Upper lobe of right lung (tissue), 1 donor: ENCODE measurements around the gene CD8A. TPM values are rescaled to one million over a fixed set of nuclear protein-coding genes. Genes with fewer than 3 reads are reported as not detected.

Source experiments
- ATAC-seq: fragments of 200-7000 bp; cut with Tn5 transposase; one replicate; pipeline ENCODE4 v1.9.1; 2020; ENCODE audit warnings: mild to moderate bottlenecking, moderate library complexity
- DNase-seq: peaks from one replicate; pipeline ENCODE4 v3.0.0-alpha.2; 2020
- H3K27ac ChIP-seq: fragments of 200-600 bp; one replicate; pipeline ENCODE4 v1.8.0; 2022
- H3K27me3 ChIP-seq: fragments of 200-600 bp; one replicate; pipeline ENCODE4 v1.8.0; 2022; ENCODE audit warnings: mild to moderate bottlenecking
- H3K36me3 ChIP-seq: fragments of 200-600 bp; one replicate; pipeline ENCODE4 v1.8.0; 2022
- H3K4me1 ChIP-seq: fragments of 200-600 bp; one replicate; pipeline ENCODE4 v1.8.0; 2022
- H3K4me3 ChIP-seq: fragments of 200-600 bp; one replicate; pipeline ENCODE4 v1.8.0; 2022; ENCODE audit warnings: mild to moderate bottlenecking
- H3K9me3 ChIP-seq: fragments of 200-600 bp; one replicate; pipeline ENCODE4 v1.8.0; 2022
- CTCF ChIP-seq: fragments of 200-600 bp; IDR thresholded peaks from one replicate; pipeline ENCODE4 v1.8.0; 2022; ENCODE audit warnings: antibody characterized with exemption
- intact Hi-C: fragments of 100-400 bp; cut with DNase I; formaldehyde crosslinking; loops from one replicate; pipeline ENCODE4 v1.11.0; 2022
- total RNA-seq: library from RNA; stranded (reverse); fragmentation: NEBNext Ultra II Directional; extraction: Animal tissue kit (Norgen Biotek cat#: 25700); gene quantifications from one replicate; pipeline ENCODE4 v1.2.1, GENCODE V29; 2021
- donor health status: DM: no; HTN: yes; CAD: no; lungs with severe emphysema.

The CD8A gene
- total RNA-seq, 1 donor from 2014 or later, result 7.4 TPM

GRCh38 chr2:86779971-86780370 lies 10.7 kb downstream of the CD8A start:
- ATAC-seq (no peak), DNase-seq (no peak)
- Histone ChIP-seq H3K27me3 (no peaks in the 10 kb centered on the region), H3K36me3 (peaks cover 6% of the 10 kb centered on the region), H3K27ac (no peak overlapping the region), H3K4me1 (no peaks in the 10 kb centered on the region), H3K9me3 (no peaks in the 10 kb centered on the region), H3K4me3 (no peak overlapping the region)
- no peak for TF ChIP-seq CTCF
- intact Hi-C loops, result no loop called here

- DNase-seq, result no peak
- no peak overlapping the region for H3K27ac ChIP-seq
- peaks cover 16% of the 10 kb centered on the region for H3K36me3 ChIP-seq
Observed at GRCh38 chr2:86778957-86779356, 11.8 kb downstream of the CD8A start.

GRCh38 chr2:86776532-86776931 lies 14.2 kb downstream of the CD8A start:
- no peak for DNase-seq
- no peak for TF ChIP-seq CTCF
- Histone ChIP-seq H3K4me1 (no peaks in the 10 kb centered on the region), H3K36me3 (peaks cover 41% of the 10 kb centered on the region), H3K9me3 (no peaks in the 10 kb centered on the region), H3K27me3 (no peaks in the 10 kb centered on the region), H3K27ac (no peak overlapping the region), H3K4me3 (no peak overlapping the region)
- intact Hi-C loops, result no loop called here
- no peak for ATAC-seq

More at GRCh38 chr2:86778957-86779356, 11.8 kb downstream of the CD8A start:
- TF ChIP-seq CTCF, result no peak
- intact Hi-C loops, result no loop called here
- no peaks in the 10 kb centered on the region for H3K4me1 ChIP-seq
- no peak for ATAC-seq
- no peaks in the 10 kb centered on the region for H3K9me3 ChIP-seq
- H3K27me3 ChIP-seq, result no peaks in the 10 kb centered on the region
- no peak overlapping the region for H3K4me3 ChIP-seq

GRCh38 chr2:86775338-86775737 lies 15.4 kb downstream of the CD8A start:
- Histone ChIP-seq H3K36me3 (peaks cover 53% of the 10 kb centered on the region), H3K27ac (no peak overlapping the region), H3K9me3 (no peaks in the 10 kb centered on the region), H3K4me1 (no peaks in the 10 kb centered on the region), H3K27me3 (no peaks in the 10 kb centered on the region), H3K4me3 (no peak overlapping the region)
- TF ChIP-seq CTCF, result no peak
- no peak for DNase-seq
- no peak for ATAC-seq
- intact Hi-C loops, result no loop called here

- no peak overlapping the region for H3K27ac ChIP-seq
- no peaks in the 10 kb centered on the region for H3K9me3 ChIP-seq
- ATAC-seq (no peak), DNase-seq (no peak)
- no peaks in the 10 kb centered on the region for H3K4me1 ChIP-seq
- H3K4me3 ChIP-seq, result no peak overlapping the region
- no peaks in the 10 kb centered on the region for H3K27me3 ChIP-seq
- intact Hi-C loops, result no loop called here
- TF ChIP-seq CTCF, result no peak
- H3K36me3 ChIP-seq, result peaks cover 57% of the 10 kb centered on the region
Observed at GRCh38 chr2:86774862-86775261, 15.9 kb downstream of the CD8A start.

GRCh38 chr2:86772611-86773010 lies 18.1 kb downstream of the CD8A start:
- no peak overlapping the region for H3K27ac ChIP-seq
- no peak for TF ChIP-seq CTCF
- intact Hi-C loops, result no loop called here
- no peaks in the 10 kb centered on the region for H3K9me3 ChIP-seq
- no peak overlapping the region for H3K4me3 ChIP-seq
- H3K36me3 ChIP-seq, result peaks cover 72% of the 10 kb centered on the region
- ATAC-seq (no peak), DNase-seq (no peak)
- H3K27me3 ChIP-seq, result no peaks in the 10 kb centered on the region
- no peaks in the 10 kb centered on the region for H3K4me1 ChIP-seq
